ENCODE data around the gene KIAA0513. TPM values are rescaled to one million over a fixed set of nuclear protein-coding genes. Genes with fewer than 3 reads are reported as not detected.

Gene KIAA0513
- total RNA-seq, 4 donors from 2014 or later: 14.8 to 43.4 (median 28.5) TPM

DNA sequence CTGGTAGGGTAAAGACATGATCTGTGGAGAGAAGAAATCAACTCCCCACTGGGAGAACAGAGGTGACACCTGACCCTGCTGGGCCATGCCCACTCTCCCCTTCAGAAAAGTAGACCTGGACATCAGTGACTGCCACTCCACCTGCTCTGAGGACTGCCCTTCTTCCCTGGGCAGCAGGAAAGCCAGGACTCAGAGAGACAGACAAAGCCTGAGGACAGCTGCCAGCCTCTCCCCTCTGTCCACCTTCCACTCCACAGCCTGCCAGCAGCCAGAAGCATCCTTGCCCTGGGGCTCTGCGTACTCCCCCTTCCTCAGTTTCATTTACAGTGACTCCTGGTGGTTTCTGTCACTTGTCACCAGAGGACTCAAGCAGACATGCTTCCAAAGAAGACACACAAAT lies 40.7 kb upstream of the KIAA0513 start:
- no peak for ATAC-seq
- 80% methylated on average over 1 of the region's 1 CpG; no CpG with 5 or more reads in 1 of the 2 donors for WGBS, 2 donors (ENCODE audit: low coverage in 1 of 2)
- H3K4me1 ChIP-seq: peaks cover 0 to 52% (median 16%) of the 10 kb centered on the region in 3 donors
- no peaks in the 10 kb centered on the region for H3K9me3 ChIP-seq
- no peaks in the 10 kb centered on the region for H3K27me3 ChIP-seq
- TF ChIP-seq POLR2AphosphoS5 (IDR thresholded peaks at IDR 0.05) (no peak), EP300 (IDR thresholded peaks at IDR 0.05) (no peak), POLR2A (IDR thresholded peaks at IDR 0.05) (no peak)
- TF ChIP-seq, protein P1, sequence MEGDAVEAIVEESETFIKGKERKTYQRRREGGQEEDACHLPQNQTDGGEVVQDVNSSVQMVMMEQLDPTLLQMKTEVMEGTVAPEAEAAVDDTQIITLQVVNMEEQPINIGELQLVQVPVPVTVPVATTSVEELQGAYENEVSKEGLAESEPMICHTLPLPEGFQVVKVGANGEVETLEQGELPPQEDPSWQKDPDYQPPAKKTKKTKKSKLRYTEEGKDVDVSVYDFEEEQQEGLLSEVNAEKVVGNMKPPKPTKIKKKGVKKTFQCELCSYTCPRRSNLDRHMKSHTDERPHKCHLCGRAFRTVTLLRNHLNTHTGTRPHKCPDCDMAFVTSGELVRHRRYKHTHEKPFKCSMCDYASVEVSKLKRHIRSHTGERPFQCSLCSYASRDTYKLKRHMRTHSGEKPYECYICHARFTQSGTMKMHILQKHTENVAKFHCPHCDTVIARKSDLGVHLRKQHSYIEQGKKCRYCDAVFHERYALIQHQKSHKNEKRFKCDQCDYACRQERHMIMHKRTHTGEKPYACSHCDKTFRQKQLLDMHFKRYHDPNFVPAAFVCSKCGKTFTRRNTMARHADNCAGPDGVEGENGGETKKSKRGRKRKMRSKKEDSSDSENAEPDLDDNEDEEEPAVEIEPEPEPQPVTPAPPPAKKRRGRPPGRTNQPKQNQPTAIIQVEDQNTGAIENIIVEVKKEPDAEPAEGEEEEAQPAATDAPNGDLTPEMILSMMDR (IDR thresholded peaks at IDR 0.05): no peak
- H3K36me3 ChIP-seq: peaks cover 0 to 80% of the 10 kb centered on the region in 2 donors
- H3K4me3 ChIP-seq: no peak overlapping the region
- peak overlapping the region in 2 of 4 donors; percentile 70 to 79 for H3K27ac ChIP-seq

DNA sequence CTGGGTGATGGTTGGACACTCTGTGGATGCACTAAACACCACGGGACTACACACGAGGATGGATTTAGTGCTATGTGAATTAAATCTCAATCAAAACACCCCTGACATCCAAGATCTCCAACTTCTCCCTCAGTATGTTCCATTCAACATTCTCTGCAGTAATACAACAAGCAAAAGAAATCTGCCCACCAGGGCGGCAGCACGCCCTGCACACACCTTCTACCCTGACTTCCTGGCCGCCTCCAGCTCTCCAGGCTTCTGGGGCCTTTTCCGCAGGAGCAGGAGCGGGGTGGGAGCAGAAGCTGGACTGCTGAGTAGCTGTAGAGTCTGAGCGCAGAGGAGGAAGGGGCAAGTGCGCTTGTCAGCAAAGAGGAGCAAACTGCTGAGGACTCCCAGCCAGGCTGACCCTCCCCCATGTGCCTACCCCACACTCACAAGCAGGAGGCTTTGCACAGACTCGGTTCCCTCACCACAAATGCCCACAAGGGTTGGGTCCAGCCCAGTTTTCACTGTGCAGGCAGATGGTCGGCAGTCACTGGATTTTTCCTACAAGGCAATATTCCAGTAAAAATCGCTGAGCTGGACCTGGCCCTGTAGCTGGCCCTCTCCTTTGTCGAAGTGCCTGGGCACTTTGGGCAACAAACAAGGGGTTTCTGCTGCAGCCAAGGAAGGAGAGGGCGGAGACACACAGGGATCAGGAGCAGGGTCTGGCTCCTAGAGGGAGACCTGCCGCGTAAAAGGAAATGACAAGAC lies 39.1 kb upstream of the KIAA0513 start:
- TF ChIP-seq POLR2A (IDR thresholded peaks at IDR 0.05) (no peak), EP300 (IDR thresholded peaks at IDR 0.05) (no peak), POLR2AphosphoS5 (IDR thresholded peaks at IDR 0.05) (no peak)
- TF ChIP-seq, protein P1 (IDR thresholded peaks at IDR 0.05): no peak

DNA sequence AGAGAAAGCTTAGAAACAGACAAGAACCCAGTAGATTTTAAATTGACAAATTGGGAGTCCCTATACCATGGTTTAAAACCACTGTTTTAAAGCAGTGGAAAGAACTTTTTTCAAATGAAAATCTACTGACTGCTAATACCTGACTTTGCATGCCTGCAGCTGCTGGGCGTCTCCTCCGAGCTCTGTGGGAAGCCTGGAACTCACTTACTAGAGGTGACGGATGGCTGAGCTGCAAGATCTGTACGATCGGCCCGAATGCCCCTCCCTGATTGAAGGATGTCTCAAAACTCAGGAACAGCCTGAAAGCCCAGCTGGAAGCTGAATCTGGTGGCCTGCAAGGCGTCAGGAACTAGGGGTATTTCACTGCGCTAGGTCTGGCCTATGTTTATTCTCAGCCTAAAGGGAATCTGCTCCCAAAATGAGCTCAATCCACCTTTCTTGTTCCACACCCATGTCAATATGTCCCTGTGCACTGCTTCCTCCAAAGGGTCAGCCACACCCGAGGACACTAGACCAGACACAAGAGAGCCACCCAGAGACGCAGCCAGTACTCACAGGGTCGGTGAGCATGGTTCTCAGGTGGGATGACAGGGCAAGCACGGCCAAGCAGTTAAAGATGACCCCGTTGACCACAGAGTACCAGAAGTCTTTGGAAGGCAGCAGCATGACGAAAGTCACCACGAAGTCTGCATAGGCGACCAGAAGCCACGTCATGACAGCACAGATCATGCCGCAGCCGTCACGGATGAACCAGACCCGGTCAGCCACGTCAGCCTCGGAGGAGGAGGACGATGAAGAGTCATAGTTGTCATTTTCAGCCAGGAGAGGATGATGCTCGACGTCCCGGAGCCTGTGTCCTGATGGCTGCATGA lies 37.6 kb upstream of the KIAA0513 start:
- Histone ChIP-seq H3K36me3 (peaks cover 0 to 76% of the 10 kb centered on the region in 2 donors), H3K9me3 (no peaks in the 10 kb centered on the region), H3K4me3 (no peak overlapping the region), H3K4me1 (peaks cover 6 to 56% (median 23%) of the 10 kb centered on the region in 3 donors), H3K27ac (no peak overlapping the region), H3K27me3 (no peaks in the 10 kb centered on the region)
- WGBS, 2 donors (ENCODE audit: low coverage in 1 of 2): 85 to 90% methylated on average over 9 to 18 of the region's 27 CpGs
- no peak for TF ChIP-seq POLR2AphosphoS5 (IDR thresholded peaks at IDR 0.05)
- TF ChIP-seq, protein P1 (IDR thresholded peaks at IDR 0.05): no peak
- TF ChIP-seq EP300 (IDR thresholded peaks at IDR 0.05): no peak
- no peak for TF ChIP-seq POLR2A (IDR thresholded peaks at IDR 0.05)
- ATAC-seq: no peak

More for the DNA sequence above, 39.1 kb upstream of the KIAA0513 start:
- Histone ChIP-seq H3K9me3 (no peaks in the 10 kb centered on the region), H3K4me3 (no peak overlapping the region), H3K27ac (no peak overlapping the region), H3K36me3 (peaks cover 0 to 75% of the 10 kb centered on the region in 2 donors), H3K27me3 (no peaks in the 10 kb centered on the region), H3K4me1 (peaks cover 0 to 56% (median 24%) of the 10 kb centered on the region in 3 donors)
- no peak for ATAC-seq
- WGBS, 2 donors (ENCODE audit: low coverage in 1 of 2): 56 to 78% methylated on average over 3 to 4 of the region's 16 CpGs

DNA sequence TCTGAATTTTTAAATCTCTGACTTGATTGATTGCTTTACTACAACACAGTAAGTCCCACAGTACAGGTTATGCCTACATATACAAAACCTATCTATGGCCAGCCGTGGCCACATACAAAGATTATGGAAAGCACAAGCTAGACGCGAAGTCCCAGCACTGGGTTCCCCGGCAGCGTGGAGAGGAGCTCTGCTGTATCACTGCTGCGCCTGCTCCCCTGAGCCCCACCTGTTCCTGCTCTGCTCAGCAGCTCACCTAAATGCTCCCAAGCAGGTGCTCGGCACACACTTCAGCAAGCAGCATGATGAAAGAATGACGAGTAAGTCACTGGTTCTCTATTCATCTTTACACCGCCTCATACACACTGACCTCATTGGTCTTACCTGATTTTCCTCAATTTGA lies 36.8 kb upstream of the KIAA0513 start:
- Histone ChIP-seq H3K4me1 (peaks cover 6 to 56% (median 22%) of the 10 kb centered on the region in 3 donors), H3K27me3 (no peaks in the 10 kb centered on the region), H3K36me3 (peaks cover 0 to 83% of the 10 kb centered on the region in 2 donors), H3K27ac (no peak overlapping the region), H3K4me3 (no peak overlapping the region), H3K9me3 (no peaks in the 10 kb centered on the region)
- TF ChIP-seq POLR2A (IDR thresholded peaks at IDR 0.05) (no peak), EP300 (IDR thresholded peaks at IDR 0.05) (no peak), POLR2AphosphoS5 (IDR thresholded peaks at IDR 0.05) (no peak)
- TF ChIP-seq, protein P1 (IDR thresholded peaks at IDR 0.05): no peak
- no peak for ATAC-seq
- 86 to 92% methylated on average over 7 to 8 of the region's 9 CpGs for WGBS, 2 donors (ENCODE audit: low coverage in 1 of 2)
